GM23338 (cell line): Measurements from ENCODE around the gene AFF3. TPM values are rescaled to one million over a fixed set of nuclear protein-coding genes. Genes with fewer than 3 reads are reported as not detected.

Source experiments
- ATAC-seq: fragments of 200-7000 bp; cut with Tn5 transposase; 3 replicates; pipeline ENCODE4 v1.9.1; 2020
- DNase-seq: peaks from one replicate; pipeline ENCODE4 v3.0.0-alpha.2; 2015; ENCODE audit warnings: low spot score
- H2AFZ ChIP-seq: fragments of 200-600 bp; sonication (generic); 2 replicates; pipeline ENCODE4 v1.8.0; 2016; ENCODE audit warnings: antibody characterized with exemption, mild to moderate bottlenecking, moderate library complexity
- H3F3A ChIP-seq: fragments of 200-600 bp; sonication (generic); replicated peaks from 2 replicates; pipeline ENCODE4 v1.8.0; 2017; ENCODE audit warnings: antibody characterized with exemption, mixed run types, low read depth
- H3K27ac ChIP-seq: fragments of 200-600 bp; sonication (generic); 2 replicates; pipeline ENCODE4 v1.6.1; 2016; ENCODE audit warnings: low read depth
- H3K27me3 ChIP-seq: fragments of 200-600 bp; sonication (generic); 2 replicates; pipeline ENCODE4 v1.8.0; 2016; ENCODE audit warnings: mild to moderate bottlenecking, mixed run types, moderate library complexity; ENCODE audit not compliant: insufficient read depth
- H3K36me3 ChIP-seq: fragments of 200-600 bp; sonication (generic); 2 replicates; pipeline ENCODE4 v1.8.0; 2016; ENCODE audit warnings: mild to moderate bottlenecking; ENCODE audit not compliant: insufficient read depth
- H3K4me1 ChIP-seq: fragments of 200-600 bp; sonication (generic); 2 replicates; pipeline ENCODE4 v1.8.0; 2016; ENCODE audit warnings: mild to moderate bottlenecking, moderate library complexity; ENCODE audit not compliant: insufficient read depth
- H3K4me2 ChIP-seq: fragments of 200-600 bp; sonication (generic); 2 replicates; pipeline ENCODE4 v1.7.1; 2017; ENCODE audit warnings: mixed run types
- H3K4me3 ChIP-seq: fragments of 200-600 bp; sonication (generic); 2 replicates; pipeline ENCODE4 v1.6.1; 2016; ENCODE audit warnings: mixed run types
- H3K79me2 ChIP-seq: fragments of 200-600 bp; sonication (generic); replicated peaks from 2 replicates; pipeline ENCODE4 v1.8.0; 2017; ENCODE audit warnings: mild to moderate bottlenecking; ENCODE audit not compliant: insufficient read depth
- H3K9me2 ChIP-seq: fragments of 200-600 bp; sonication (generic); 2 replicates; pipeline ENCODE4 v1.8.0; 2017; ENCODE audit not compliant: insufficient read depth
- H4K20me1 ChIP-seq: fragments of 200-600 bp; sonication (generic); replicated peaks from 2 replicates; pipeline ENCODE4 v1.8.0; 2017; ENCODE audit warnings: mild to moderate bottlenecking; ENCODE audit not compliant: insufficient read depth
- H3K27ac Mint-ChIP-seq: 2 replicates; pipeline ENCODE4 v1.8.0; 2020; ENCODE audit warnings: inconsistent platforms, mild to moderate bottlenecking, moderate library complexity, mixed read lengths
- H3K27me3 Mint-ChIP-seq: 3 replicates; pipeline ENCODE4 v1.8.0; 2022; ENCODE audit warnings: low read depth, mild to moderate bottlenecking, moderate library complexity, mixed read lengths, inconsistent platforms; ENCODE audit not compliant: insufficient read depth, poor library complexity
- H3K36me3 Mint-ChIP-seq: 3 replicates; pipeline ENCODE4 v1.8.0; 2021; ENCODE audit warnings: low read depth, mild to moderate bottlenecking, inconsistent platforms, moderate library complexity, mixed read lengths
- H3K4me1 Mint-ChIP-seq: 3 replicates; pipeline ENCODE4 v1.8.0; 2020; ENCODE audit warnings: mild to moderate bottlenecking, inconsistent platforms, mixed read lengths
- H3K4me3 Mint-ChIP-seq: 3 replicates; pipeline ENCODE4 v1.8.0; 2021; ENCODE audit warnings: moderate library complexity, mild to moderate bottlenecking, inconsistent platforms, mixed read lengths
- H3K9me3 Mint-ChIP-seq: 3 replicates; pipeline ENCODE4 v1.8.0; 2020; ENCODE audit warnings: moderate library complexity, mild to moderate bottlenecking, inconsistent platforms, mixed read lengths
- CREB1 ChIP-seq: fragments of 250-450 bp; sonication (Bioruptor Pico); IDR thresholded peaks from 2 replicates; pipeline ENCODE4 v1.5.0; 2020; ENCODE audit warnings: low read depth, mild to moderate bottlenecking, moderate library complexity
- EZH2 ChIP-seq: fragments of 200-600 bp; sonication (generic); IDR thresholded peaks from one replicate; pipeline ENCODE4 v1.8.0; 2017; ENCODE audit warnings: antibody characterized with exemption, mild to moderate bottlenecking, low read depth; ENCODE audit not compliant: unreplicated experiment
- JUNB ChIP-seq: IDR thresholded peaks from one replicate; pipeline ENCODE4 v1.6.1; 2016; ENCODE audit warnings: antibody characterized with exemption; ENCODE audit not compliant: unreplicated experiment
- POLR2AphosphoS5 ChIP-seq: IDR thresholded peaks from 2 replicates; pipeline ENCODE4 v1.6.1; 2016; ENCODE audit warnings: antibody characterized with exemption, low read depth
- ZNF114 ChIP-seq: fragments of 250-450 bp; sonication (Bioruptor Pico); IDR thresholded peaks from 2 replicates; pipeline ENCODE4 v1.5.0; 2020; ENCODE audit warnings: mild to moderate bottlenecking, moderate library complexity
- ZNF331 ChIP-seq: fragments of 250-450 bp; sonication (Bioruptor Pico); IDR thresholded peaks from 2 replicates; pipeline ENCODE4 v1.5.0; 2020; ENCODE audit warnings: low read depth, mild to moderate bottlenecking, moderate library complexity
- polyA plus RNA-seq: library from polyadenylated mRNA; unstranded; fragments of >200 nt; fragmentation: Nextera tagmentation; extraction: Ambion mirVana; gene quantifications from 2 replicates; pipeline ENCODE4 v1.2.1, GENCODE V29; 2016
- total RNA-seq: library from RNA; depleted of rRNA; stranded (reverse); fragments of >200 nt; shearing (Covaris generic); gene quantifications from 2 replicates; pipeline ENCODE4 v1.2.3, GENCODE V29; 2014
- TF ChIP-seq, protein P1 (sequence below): IDR thresholded peaks from one replicate; pipeline ENCODE4 v1.6.1; 2018; ENCODE audit warnings: antibody characterized with exemption; ENCODE audit not compliant: unreplicated experiment
- TF ChIP-seq, protein P2 (sequence below): fragments of 250-450 bp; sonication (Bioruptor Pico); IDR thresholded peaks from 2 replicates; pipeline ENCODE4 v1.5.0; 2020; ENCODE audit warnings: mild to moderate bottlenecking, moderate library complexity
- TF ChIP-seq, protein P3 (sequence below), 2 experiments: fragments of 200-600 bp in 1 of 2; sonication (generic) in 1 of 2; conservative IDR thresholded peaks; 2 replicates each; pipeline versions ENCODE4 v1.5.1 to v1.6.1; 2016 to 2017; ENCODE audit warnings: antibody characterized with exemption in 2 of 2, low read depth in 2 of 2, mild to moderate bottlenecking in 2 of 2, moderate library complexity in 1 of 2

Gene AFF3
- total and polyA plus RNA-seq, 2 experiments from 2014 or later: 0.73 to 1.4 TPM

DNA sequence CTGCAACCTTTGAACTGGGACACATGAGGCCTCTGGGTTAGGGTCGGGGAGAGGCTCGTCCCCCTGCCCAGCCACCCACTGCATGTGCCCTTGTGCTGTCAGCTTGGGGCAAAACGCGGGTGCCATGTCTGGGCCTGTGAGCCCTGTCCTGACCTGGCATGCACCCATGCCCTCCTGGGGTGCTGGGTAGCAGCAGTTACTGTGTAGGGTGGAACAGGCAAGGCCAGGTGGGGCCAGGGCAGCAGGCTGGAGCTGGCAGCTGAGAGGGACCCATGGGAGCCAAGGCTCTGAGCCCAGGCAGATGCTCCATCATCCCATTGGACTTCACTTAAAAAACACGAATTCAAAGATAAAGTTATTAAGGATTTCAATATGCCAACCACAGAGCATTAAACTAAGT lies 518.8 kb downstream of the AFF3 start (continued):
- TF ChIP-seq, protein P1, sequence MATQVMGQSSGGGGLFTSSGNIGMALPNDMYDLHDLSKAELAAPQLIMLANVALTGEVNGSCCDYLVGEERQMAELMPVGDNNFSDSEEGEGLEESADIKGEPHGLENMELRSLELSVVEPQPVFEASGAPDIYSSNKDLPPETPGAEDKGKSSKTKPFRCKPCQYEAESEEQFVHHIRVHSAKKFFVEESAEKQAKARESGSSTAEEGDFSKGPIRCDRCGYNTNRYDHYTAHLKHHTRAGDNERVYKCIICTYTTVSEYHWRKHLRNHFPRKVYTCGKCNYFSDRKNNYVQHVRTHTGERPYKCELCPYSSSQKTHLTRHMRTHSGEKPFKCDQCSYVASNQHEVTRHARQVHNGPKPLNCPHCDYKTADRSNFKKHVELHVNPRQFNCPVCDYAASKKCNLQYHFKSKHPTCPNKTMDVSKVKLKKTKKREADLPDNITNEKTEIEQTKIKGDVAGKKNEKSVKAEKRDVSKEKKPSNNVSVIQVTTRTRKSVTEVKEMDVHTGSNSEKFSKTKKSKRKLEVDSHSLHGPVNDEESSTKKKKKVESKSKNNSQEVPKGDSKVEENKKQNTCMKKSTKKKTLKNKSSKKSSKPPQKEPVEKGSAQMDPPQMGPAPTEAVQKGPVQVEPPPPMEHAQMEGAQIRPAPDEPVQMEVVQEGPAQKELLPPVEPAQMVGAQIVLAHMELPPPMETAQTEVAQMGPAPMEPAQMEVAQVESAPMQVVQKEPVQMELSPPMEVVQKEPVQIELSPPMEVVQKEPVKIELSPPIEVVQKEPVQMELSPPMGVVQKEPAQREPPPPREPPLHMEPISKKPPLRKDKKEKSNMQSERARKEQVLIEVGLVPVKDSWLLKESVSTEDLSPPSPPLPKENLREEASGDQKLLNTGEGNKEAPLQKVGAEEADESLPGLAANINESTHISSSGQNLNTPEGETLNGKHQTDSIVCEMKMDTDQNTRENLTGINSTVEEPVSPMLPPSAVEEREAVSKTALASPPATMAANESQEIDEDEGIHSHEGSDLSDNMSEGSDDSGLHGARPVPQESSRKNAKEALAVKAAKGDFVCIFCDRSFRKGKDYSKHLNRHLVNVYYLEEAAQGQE: no peak
- TF ChIP-seq, protein P2, sequence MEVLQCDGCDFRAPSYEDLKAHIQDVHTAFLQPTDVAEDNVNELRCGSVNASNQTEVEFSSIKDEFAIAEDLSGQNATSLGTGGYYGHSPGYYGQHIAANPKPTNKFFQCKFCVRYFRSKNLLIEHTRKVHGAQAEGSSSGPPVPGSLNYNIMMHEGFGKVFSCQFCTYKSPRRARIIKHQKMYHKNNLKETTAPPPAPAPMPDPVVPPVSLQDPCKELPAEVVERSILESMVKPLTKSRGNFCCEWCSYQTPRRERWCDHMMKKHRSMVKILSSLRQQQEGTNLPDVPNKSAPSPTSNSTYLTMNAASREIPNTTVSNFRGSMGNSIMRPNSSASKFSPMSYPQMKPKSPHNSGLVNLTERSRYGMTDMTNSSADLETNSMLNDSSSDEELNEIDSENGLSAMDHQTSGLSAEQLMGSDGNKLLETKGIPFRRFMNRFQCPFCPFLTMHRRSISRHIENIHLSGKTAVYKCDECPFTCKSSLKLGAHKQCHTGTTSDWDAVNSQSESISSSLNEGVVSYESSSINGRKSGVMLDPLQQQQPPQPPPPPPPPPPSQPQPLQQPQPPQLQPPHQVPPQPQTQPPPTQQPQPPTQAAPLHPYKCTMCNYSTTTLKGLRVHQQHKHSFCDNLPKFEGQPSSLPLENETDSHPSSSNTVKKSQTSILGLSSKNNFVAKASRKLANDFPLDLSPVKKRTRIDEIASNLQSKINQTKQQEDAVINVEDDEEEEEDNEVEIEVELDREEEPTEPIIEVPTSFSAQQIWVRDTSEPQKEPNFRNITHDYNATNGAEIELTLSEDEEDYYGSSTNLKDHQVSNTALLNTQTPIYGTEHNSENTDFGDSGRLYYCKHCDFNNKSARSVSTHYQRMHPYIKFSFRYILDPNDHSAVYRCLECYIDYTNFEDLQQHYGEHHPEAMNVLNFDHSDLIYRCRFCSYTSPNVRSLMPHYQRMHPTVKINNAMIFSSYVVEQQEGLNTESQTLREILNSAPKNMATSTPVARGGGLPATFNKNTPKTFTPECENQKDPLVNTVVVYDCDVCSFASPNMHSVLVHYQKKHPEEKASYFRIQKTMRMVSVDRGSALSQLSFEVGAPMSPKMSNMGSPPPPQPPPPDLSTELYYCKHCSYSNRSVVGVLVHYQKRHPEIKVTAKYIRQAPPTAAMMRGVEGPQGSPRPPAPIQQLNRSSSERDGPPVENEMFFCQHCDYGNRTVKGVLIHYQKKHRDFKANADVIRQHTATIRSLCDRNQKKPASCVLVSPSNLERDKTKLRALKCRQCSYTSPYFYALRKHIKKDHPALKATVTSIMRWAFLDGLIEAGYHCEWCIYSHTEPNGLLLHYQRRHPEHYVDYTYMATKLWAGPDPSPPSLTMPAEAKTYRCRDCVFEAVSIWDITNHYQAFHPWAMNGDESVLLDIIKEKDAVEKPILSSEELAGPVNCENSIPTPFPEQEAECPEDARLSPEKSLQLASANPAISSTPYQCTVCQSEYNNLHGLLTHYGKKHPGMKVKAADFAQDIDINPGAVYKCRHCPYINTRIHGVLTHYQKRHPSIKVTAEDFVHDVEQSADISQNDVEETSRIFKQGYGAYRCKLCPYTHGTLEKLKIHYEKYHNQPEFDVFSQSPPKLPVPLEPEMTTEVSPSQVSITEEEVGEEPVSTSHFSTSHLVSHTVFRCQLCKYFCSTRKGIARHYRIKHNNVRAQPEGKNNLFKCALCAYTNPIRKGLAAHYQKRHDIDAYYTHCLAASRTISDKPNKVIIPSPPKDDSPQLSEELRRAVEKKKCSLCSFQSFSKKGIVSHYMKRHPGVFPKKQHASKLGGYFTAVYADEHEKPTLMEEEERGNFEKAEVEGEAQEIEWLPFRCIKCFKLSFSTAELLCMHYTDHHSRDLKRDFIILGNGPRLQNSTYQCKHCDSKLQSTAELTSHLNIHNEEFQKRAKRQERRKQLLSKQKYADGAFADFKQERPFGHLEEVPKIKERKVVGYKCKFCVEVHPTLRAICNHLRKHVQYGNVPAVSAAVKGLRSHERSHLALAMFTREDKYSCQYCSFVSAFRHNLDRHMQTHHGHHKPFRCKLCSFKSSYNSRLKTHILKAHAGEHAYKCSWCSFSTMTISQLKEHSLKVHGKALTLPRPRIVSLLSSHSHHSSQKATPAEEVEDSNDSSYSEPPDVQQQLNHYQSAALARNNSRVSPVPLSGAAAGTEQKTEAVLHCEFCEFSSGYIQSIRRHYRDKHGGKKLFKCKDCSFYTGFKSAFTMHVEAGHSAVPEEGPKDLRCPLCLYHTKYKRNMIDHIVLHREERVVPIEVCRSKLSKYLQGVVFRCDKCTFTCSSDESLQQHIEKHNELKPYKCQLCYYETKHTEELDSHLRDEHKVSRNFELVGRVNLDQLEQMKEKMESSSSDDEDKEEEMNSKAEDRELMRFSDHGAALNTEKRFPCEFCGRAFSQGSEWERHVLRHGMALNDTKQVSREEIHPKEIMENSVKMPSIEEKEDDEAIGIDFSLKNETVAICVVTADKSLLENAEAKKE (CRISPR knock-in tag): no peak
- TF ChIP-seq JUNB (no peak), EZH2 (no peak)

DNA sequence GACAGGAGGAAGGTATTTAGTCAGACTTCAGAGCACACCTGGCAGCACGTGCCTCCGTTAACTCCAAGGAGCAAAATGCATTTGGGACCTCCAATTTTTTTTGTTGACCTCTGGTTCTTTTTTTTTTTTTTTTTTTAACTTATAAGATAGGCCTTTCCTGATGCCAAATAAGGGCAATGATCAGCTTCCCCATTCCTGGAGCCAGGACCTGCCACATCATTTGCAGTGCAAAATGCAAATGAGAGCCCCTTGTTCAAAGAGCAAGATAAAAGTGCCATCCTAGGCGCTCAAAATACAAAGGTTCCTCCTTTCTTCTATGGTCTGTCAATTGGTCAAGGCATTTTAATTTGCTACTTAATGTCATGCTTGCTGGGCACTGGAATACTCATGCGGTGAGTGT lies 519.4 kb downstream of the AFF3 start:
- Histone ChIP-seq H2AFZ (no peak overlapping the region), H3K36me3 (no peaks in the 10 kb centered on the region), H3K4me2 (no peak overlapping the region), H3K27me3 (no peaks in the 10 kb centered on the region), H4K20me1 (no peaks in the 10 kb centered on the region), H3K4me3 (no peak overlapping the region), H3K79me2 (no peaks in the 10 kb centered on the region), H3F3A (no peaks in the 10 kb centered on the region), H3K27ac (no peak overlapping the region), H3K9me2 (no peaks in the 10 kb centered on the region), H3K4me1 (no peaks in the 10 kb centered on the region; the same call in 1 of the 2 replicates)
- peaks cover 14% of the 10 kb centered on the region; the same call in 2 of the 3 replicates for H3K4me1 Mint-ChIP-seq
- no peaks in the 10 kb centered on the region for H3K36me3 Mint-ChIP-seq
- H3K4me3 Mint-ChIP-seq: no peak overlapping the region
- H3K9me3 Mint-ChIP-seq: no peaks in the 10 kb centered on the region
- no peaks in the 10 kb centered on the region for H3K27me3 Mint-ChIP-seq
- H3K27ac Mint-ChIP-seq: no peak overlapping the region
- ATAC-seq: no peak
- DNase-seq: no peak
- TF ChIP-seq, protein P3, sequence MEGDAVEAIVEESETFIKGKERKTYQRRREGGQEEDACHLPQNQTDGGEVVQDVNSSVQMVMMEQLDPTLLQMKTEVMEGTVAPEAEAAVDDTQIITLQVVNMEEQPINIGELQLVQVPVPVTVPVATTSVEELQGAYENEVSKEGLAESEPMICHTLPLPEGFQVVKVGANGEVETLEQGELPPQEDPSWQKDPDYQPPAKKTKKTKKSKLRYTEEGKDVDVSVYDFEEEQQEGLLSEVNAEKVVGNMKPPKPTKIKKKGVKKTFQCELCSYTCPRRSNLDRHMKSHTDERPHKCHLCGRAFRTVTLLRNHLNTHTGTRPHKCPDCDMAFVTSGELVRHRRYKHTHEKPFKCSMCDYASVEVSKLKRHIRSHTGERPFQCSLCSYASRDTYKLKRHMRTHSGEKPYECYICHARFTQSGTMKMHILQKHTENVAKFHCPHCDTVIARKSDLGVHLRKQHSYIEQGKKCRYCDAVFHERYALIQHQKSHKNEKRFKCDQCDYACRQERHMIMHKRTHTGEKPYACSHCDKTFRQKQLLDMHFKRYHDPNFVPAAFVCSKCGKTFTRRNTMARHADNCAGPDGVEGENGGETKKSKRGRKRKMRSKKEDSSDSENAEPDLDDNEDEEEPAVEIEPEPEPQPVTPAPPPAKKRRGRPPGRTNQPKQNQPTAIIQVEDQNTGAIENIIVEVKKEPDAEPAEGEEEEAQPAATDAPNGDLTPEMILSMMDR (conservative IDR thresholded peaks at IDR 0.05; ENCODE audit: low read depth in 2 of 2): no peak
- TF ChIP-seq EZH2 (no peak), JUNB (no peak), ZNF331 (CRISPR knock-in tag) (no peak), ZNF114 (no peak), CREB1 (CRISPR knock-in tag) (no peak), POLR2AphosphoS5 (no peak)
- TF ChIP-seq, protein P1: no peak
